NCI-H2171 (cell line): Measurements from ENCODE around the gene SCAF4.
"Not testable (repeated sequence)": the region's sequence is repeated elsewhere in the genome, so short reads cannot be mapped to it uniquely, and the experiment has no call there.

Source experiments
- DNase-seq: peaks from one replicate; lab custom pipeline; 2025; lab: John Stamatoyannopoulos, UW

SCAF4 gene

GRCh38 chr21:31641416-31641922 is 90.4 kb downstream of the SCAF4 start:
- DNase-seq = no peak

- no peak for DNase-seq
These were observed 95.0 kb downstream of the SCAF4 start for GRCh38 chr21:31636874-31637273.

- no peak for DNase-seq
These were observed 96.9 kb downstream of the SCAF4 start for GRCh38 chr21:31634993-31635392.

GRCh38 chr21:31631881-31632280 is 100.0 kb downstream of the SCAF4 start:
- DNase-seq = not testable (repeated sequence)

- no peak for DNase-seq
These were observed 101.8 kb downstream of the SCAF4 start for GRCh38 chr21:31629972-31630711.

GRCh38 chr21:31624961-31625491 is 106.9 kb downstream of the SCAF4 start:
- DNase-seq = no peak

- no peak for DNase-seq
These were observed 107.7 kb downstream of the SCAF4 start for GRCh38 chr21:31624181-31624580.

- DNase-seq = no peak
These were observed 108.3 kb downstream of the SCAF4 start for GRCh38 chr21:31623664-31624063.

GRCh38 chr21:31622397-31622796 is 109.5 kb downstream of the SCAF4 start:
- DNase-seq = no peak
